HT1080 (cell line): Measurements from ENCODE around the gene CLTCL1. TPM values are rescaled to one million over a fixed set of nuclear protein-coding genes. Genes with fewer than 3 reads are reported as not detected.
"Not testable (repeated sequence)": the region's sequence is repeated elsewhere in the genome, so short reads cannot be mapped to it uniquely, and the experiment has no call there.

Experiments used
- DNase-seq: peaks from one replicate; pipeline ENCODE4 v3.0.0-alpha.2; 2015; ENCODE audit warnings: low read depth
- polyA plus RNA-seq, 2 experiments: library from polyadenylated mRNA; depleted of rRNA; stranded (reverse); fragments of >200 nt; gene quantifications; 2 replicates each; pipeline ENCODE4 v1.2.3, GENCODE V29; 2015
- total RNA-seq: library from RNA; depleted of rRNA; stranded (reverse); fragments of >200 nt; shearing (Covaris generic); gene quantifications from 2 replicates; pipeline ENCODE4 v1.2.3, GENCODE V29; 2014; rRNA removed

CLTCL1 gene
- 8.9 and 9.6 TPM in 2 replicates for total RNA-seq
- polyA plus RNA-seq (2015; cell fraction: cytosol; rRNA removed): 8.7 and 9.9 TPM in 2 replicates
- polyA plus RNA-seq (2015; cell fraction: nucleus; rRNA removed): 37.7 and 42.8 TPM in 2 replicates

GRCh38 chr22:19291580-19292457 is at the start of gene CLTCL1:
CLTCL1 (minus strand) TSS chr22:19291719; CDS start chr22:19291641, 78 bp downstream.
- peak; percentile 50 for DNase-seq

- DNase-seq: no peak
Measured at GRCh38 chr22:19337137-19337536, 45.6 kb upstream of the CLTCL1 start.

- DNase-seq: no peak
Measured at GRCh38 chr22:19336133-19337075, 44.9 kb upstream of the CLTCL1 start.

GRCh38 chr22:19331975-19332374 is 40.5 kb upstream of the CLTCL1 start:
- DNase-seq: no peak

GRCh38 chr22:19331474-19331873 is 40.0 kb upstream of the CLTCL1 start:
- no peak for DNase-seq

GRCh38 chr22:19330865-19331418 is 39.4 kb upstream of the CLTCL1 start:
- no peak for DNase-seq

GRCh38 chr22:19330205-19330604 is 38.7 kb upstream of the CLTCL1 start:
- not testable (repeated sequence) for DNase-seq

GRCh38 chr22:19329454-19329853 is 37.9 kb upstream of the CLTCL1 start:
- DNase-seq: no peak

GRCh38 chr22:19325296-19325948 is 33.9 kb upstream of the CLTCL1 start:
- DNase-seq: peak; percentile 59

- not testable (repeated sequence) for DNase-seq
Measured at GRCh38 chr22:19323420-19323819, 31.9 kb upstream of the CLTCL1 start.

- no peak for DNase-seq
Measured at GRCh38 chr22:19321757-19322156, 30.2 kb upstream of the CLTCL1 start.

- not testable (repeated sequence) for DNase-seq
Measured at GRCh38 chr22:19320136-19320535, 28.6 kb upstream of the CLTCL1 start.

GRCh38 chr22:19319281-19319680 is 27.8 kb upstream of the CLTCL1 start:
- DNase-seq: no peak

GRCh38 chr22:19317865-19318264 is 26.3 kb upstream of the CLTCL1 start:
- DNase-seq: no peak

- DNase-seq: no peak
Measured at GRCh38 chr22:19307872-19308271, 16.4 kb upstream of the CLTCL1 start.

GRCh38 chr22:19306535-19306934 is 15.0 kb upstream of the CLTCL1 start:
- not testable (repeated sequence) for DNase-seq

- DNase-seq: no peak
Measured at GRCh38 chr22:19304547-19304946, 13.0 kb upstream of the CLTCL1 start.

- no peak for DNase-seq
Measured at GRCh38 chr22:19303785-19304184, 12.3 kb upstream of the CLTCL1 start.

- no peak for DNase-seq
Measured at GRCh38 chr22:19295733-19296132, 4.2 kb upstream of the CLTCL1 start.

- DNase-seq: no peak
Measured at GRCh38 chr22:19292458-19293230, 1.1 kb upstream of the CLTCL1 start.
